Effector memory CD4-positive, alpha-beta T cell (primary cell): Measurements from ENCODE around the gene NMUR1.

Source experiments
- DNase-seq, 3 donors: peaks; one replicate each; pipeline ENCODE4 v3.0.0-alpha.2; 2020
- H3K27ac ChIP-seq: 2 replicates; pipeline ENCODE4 v1.7.0; 2013; ENCODE audit warnings: mild to moderate bottlenecking, low read length, moderate library complexity; ENCODE audit not compliant: insufficient read depth, poor library complexity, severe bottlenecking
- H3K27me3 ChIP-seq: replicated peaks from 2 replicates; pipeline ENCODE4 v1.7.0; 2013; ENCODE audit warnings: mild to moderate bottlenecking, low read length; ENCODE audit not compliant: insufficient read depth, control insufficient read depth, poor library complexity, severe bottlenecking
- H3K36me3 ChIP-seq: 2 replicates; pipeline ENCODE4 v1.7.0; 2013; ENCODE audit warnings: mild to moderate bottlenecking, low read length, moderate library complexity; ENCODE audit not compliant: control insufficient read depth, insufficient read depth
- H3K4me1 ChIP-seq: 2 replicates; pipeline ENCODE4 v1.7.0; 2013; ENCODE audit warnings: low read length, mild to moderate bottlenecking; ENCODE audit not compliant: control insufficient read depth, insufficient read depth, poor library complexity, severe bottlenecking
- H3K4me3 ChIP-seq: 2 replicates; pipeline ENCODE4 v1.7.0; 2013; ENCODE audit warnings: low read length, low read depth, mild to moderate bottlenecking; ENCODE audit not compliant: insufficient read depth, poor library complexity, severe bottlenecking
- H3K9me3 ChIP-seq: 2 replicates; pipeline ENCODE4 v1.7.0; 2013; ENCODE audit warnings: mild to moderate bottlenecking, low read length, moderate library complexity; ENCODE audit not compliant: control insufficient read depth

Gene NMUR1

GRCh38 chr2:231526341-231527090 is 3.7 kb downstream of the NMUR1 start:
- Histone ChIP-seq H3K4me3 (no peak overlapping the region), H3K4me1 (peaks cover 38% of the 10 kb centered on the region), H3K27me3 (no peaks in the 10 kb centered on the region), H3K36me3 (no peaks in the 10 kb centered on the region), H3K9me3 (no peaks in the 10 kb centered on the region), H3K27ac (no peak overlapping the region)
- no peak for DNase-seq

GRCh38 chr2:231525248-231526163 is 4.7 kb downstream of the NMUR1 start:
- Histone ChIP-seq H3K27ac (no peak overlapping the region), H3K9me3 (no peaks in the 10 kb centered on the region), H3K4me3 (no peak overlapping the region), H3K27me3 (no peaks in the 10 kb centered on the region), H3K36me3 (no peaks in the 10 kb centered on the region), H3K4me1 (peaks cover 38% of the 10 kb centered on the region)
- no peak for DNase-seq

GRCh38 chr2:231524477-231525247 is 5.6 kb downstream of the NMUR1 start:
- Histone ChIP-seq H3K36me3 (no peaks in the 10 kb centered on the region), H3K27ac (no peak overlapping the region), H3K27me3 (no peaks in the 10 kb centered on the region), H3K4me1 (peaks cover 31% of the 10 kb centered on the region), H3K4me3 (no peak overlapping the region), H3K9me3 (no peaks in the 10 kb centered on the region)
- DNase-seq: no peak

GRCh38 chr2:231523451-231524285 is 6.6 kb downstream of the NMUR1 start:
- Histone ChIP-seq H3K27me3 (no peaks in the 10 kb centered on the region), H3K4me1 (peaks cover 30% of the 10 kb centered on the region), H3K4me3 (no peak overlapping the region), H3K9me3 (no peaks in the 10 kb centered on the region), H3K36me3 (no peaks in the 10 kb centered on the region), H3K27ac (no peak overlapping the region)
- DNase-seq: no peak

- no peaks in the 10 kb centered on the region for H3K9me3 ChIP-seq
- H3K27ac ChIP-seq: no peak overlapping the region
- H3K27me3 ChIP-seq: no peaks in the 10 kb centered on the region
- no peak overlapping the region for H3K4me3 ChIP-seq
- no peak for DNase-seq
- peaks cover 30% of the 10 kb centered on the region for H3K4me1 ChIP-seq
- no peaks in the 10 kb centered on the region for H3K36me3 ChIP-seq
Measured at GRCh38 chr2:231522418-231523180, 7.6 kb downstream of the NMUR1 start.

- no peaks in the 10 kb centered on the region for H3K36me3 ChIP-seq
- H3K27me3 ChIP-seq: no peaks in the 10 kb centered on the region
- H3K4me3 ChIP-seq: no peak overlapping the region
- no peak overlapping the region for H3K27ac ChIP-seq
- H3K4me1 ChIP-seq: peaks cover 24% of the 10 kb centered on the region
- no peak for DNase-seq
- H3K9me3 ChIP-seq: no peaks in the 10 kb centered on the region
Measured at GRCh38 chr2:231521443-231521842, 8.8 kb downstream of the NMUR1 start.

GRCh38 chr2:231519975-231520555 is 10.2 kb downstream of the NMUR1 start:
- Histone ChIP-seq H3K4me3 (no peak overlapping the region), H3K27me3 (no peaks in the 10 kb centered on the region), H3K36me3 (no peaks in the 10 kb centered on the region), H3K27ac (no peak overlapping the region), H3K9me3 (no peaks in the 10 kb centered on the region), H3K4me1 (peaks cover 17% of the 10 kb centered on the region)
- DNase-seq: no peak

- no peak for DNase-seq
- Histone ChIP-seq H3K36me3 (no peaks in the 10 kb centered on the region), H3K4me3 (no peak overlapping the region), H3K27me3 (no peaks in the 10 kb centered on the region), H3K4me1 (peaks cover 8% of the 10 kb centered on the region), H3K27ac (no peak overlapping the region), H3K9me3 (no peaks in the 10 kb centered on the region)
Measured at GRCh38 chr2:231518771-231519170, 11.5 kb downstream of the NMUR1 start.
